HEK293T (cell line): ENCODE results near the gene QSOX1.

Source experiments
- ARNT ChIP-seq: fragments of 450-650 bp; IDR thresholded peaks from 2 replicates; pipeline ENCODE4 v1.6.1; 2017; ENCODE audit warnings: mild to moderate bottlenecking
- ELF4 ChIP-seq: fragments of 450-650 bp; IDR thresholded peaks from 2 replicates; pipeline ENCODE4 v1.6.1; 2017; ENCODE audit warnings: antibody characterized with exemption
- FOXA1 ChIP-seq: fragments of 450-650 bp; IDR thresholded peaks from 2 replicates; pipeline ENCODE4 v1.6.1; 2016; ENCODE audit warnings: mild to moderate bottlenecking
- FOXK2 ChIP-seq: fragments of 450-650 bp; IDR thresholded peaks from 2 replicates; pipeline ENCODE4 v1.6.1; 2016; ENCODE audit warnings: mild to moderate bottlenecking
- HDGF ChIP-seq: fragments of 450-650 bp; IDR thresholded peaks from 2 replicates; pipeline ENCODE4 v1.6.1; 2017; ENCODE audit warnings: antibody characterized with exemption, borderline replicate concordance
- SP1 ChIP-seq: fragments of 450-650 bp; IDR thresholded peaks from 2 replicates; pipeline ENCODE4 v1.6.1; 2017
- SUZ12 ChIP-seq: fragments of 450-650 bp; IDR thresholded peaks from 2 replicates; pipeline ENCODE4 v1.6.1; 2016; ENCODE audit warnings: mild to moderate bottlenecking

- no peak for TF ChIP-seq ARNT
- TF ChIP-seq ELF4 = no peak
- no peak for TF ChIP-seq FOXK2
- TF ChIP-seq SUZ12 = no peak
- no peak for TF ChIP-seq FOXA1
- TF ChIP-seq SP1 = no peak
- TF ChIP-seq HDGF = no peak
These were observed 24.0 kb upstream of the QSOX1 start for GRCh38 chr1:180130651-180131050.
